GM18511 (cell line): ENCODE data around the gene ZNF438.
"Not testable (repeated sequence)": the region's sequence is repeated elsewhere in the genome, so short reads cannot be mapped to it uniquely, and the experiment has no call there.

Experiments used
- ATAC-seq: cut with Tn5 transposase; IDR thresholded peaks from one replicate; pipeline ENCODE4 v1.9.1; 2021; ENCODE audit warnings: mild to moderate bottlenecking, moderate library complexity; ENCODE audit not compliant: unreplicated experiment

Gene ZNF438

DNA sequence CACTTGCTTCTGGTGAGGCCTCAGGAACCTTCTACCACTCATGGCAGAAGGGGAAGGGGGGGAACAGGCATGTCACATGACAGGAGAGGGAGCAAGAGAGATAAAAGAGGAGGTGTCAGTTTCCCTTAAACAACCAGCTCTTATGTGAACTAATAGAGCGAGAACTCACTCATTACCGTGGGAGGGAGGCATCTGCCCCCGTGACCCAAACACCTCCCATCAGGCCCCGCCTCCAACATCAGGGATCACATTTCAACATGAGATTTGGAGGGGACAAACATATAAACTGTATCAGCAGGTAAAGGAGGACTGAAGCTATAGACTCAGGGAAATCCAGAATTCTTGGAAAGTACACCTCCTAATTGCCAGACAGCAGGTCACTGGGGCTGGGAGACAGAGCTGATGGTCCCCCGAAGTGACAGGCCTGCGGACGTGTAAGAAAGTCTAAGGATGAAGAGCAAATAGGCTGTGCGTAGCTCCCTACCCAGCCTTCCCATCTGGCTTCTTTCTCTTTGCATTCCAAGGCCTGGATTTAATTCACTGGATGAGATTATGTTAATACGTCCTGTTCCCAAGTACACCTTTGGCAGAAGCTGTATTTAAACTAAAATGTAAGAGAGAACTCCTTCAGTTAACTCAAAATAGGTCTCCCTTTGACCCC lies 215.4 kb downstream of the ZNF438 start:
- ATAC-seq = no peak

DNA sequence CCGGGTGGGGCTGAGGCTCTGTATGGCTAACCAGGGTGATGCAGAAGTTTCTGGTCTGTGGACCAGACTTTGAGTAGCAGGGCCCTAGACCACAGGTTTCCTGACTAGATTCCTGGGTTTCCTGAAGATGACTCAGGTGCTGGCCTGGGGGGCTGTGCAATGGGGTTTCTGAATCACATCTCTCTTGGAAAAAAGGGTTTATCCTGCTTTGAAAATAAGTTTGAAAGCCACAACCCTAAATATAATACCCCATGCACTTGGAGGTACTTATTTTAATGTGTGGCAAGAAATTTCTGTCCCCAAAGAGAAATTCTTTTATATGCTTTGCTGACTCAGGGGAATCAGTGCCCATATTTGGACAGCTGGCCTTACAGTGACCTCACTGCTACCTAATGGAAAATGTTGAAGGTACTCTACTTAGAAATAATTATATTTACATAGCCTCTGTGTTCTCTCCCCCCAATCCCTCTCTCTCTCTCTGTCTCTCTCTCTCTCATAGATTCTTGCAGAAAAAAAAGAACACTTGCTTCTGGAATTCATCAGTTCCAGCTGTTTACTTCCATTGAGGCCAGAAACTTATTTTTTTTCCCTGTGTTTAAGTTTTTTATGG lies 217.7 kb downstream of the ZNF438 start:
- ATAC-seq = no peak

DNA sequence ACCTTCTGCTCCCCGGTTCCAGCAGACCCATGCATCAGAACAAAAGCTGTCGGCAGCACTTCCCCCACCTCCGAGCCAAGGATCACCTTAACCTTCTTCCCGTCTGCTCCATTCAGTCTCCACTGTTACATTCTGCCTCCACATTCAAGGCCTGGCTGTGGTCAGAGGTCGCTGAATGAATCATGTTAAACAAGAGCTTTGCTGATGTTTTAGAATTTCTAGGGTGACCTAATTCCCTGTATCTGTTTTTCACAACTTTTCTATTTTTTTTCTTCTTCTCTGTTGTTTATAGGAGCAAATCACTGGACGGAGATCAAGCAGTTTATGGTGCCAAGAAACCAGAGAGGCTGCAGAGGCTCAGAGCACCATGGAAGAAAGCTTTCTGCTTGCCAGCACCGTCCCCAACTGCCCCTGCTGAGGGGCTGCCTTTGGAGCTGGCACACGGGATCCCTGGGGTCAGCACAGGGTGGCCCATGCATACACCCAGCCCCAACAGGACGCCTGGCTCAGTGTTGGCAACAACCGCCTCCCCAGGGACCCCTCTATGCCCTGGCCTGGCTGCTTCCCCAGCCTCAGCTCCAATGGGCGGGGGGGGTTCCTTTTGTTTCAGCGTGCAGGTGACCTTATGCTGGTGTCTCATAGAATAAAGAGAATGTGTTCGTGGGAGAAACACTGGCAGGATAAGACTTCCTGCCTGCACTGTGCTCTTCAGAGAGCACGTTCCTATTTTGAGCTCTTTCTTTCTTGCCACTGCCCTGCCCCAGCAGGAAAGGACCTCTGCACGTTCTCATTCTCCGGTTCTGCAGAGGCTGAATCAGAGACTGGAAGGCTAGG lies 219.4 kb downstream of the ZNF438 start:
- ATAC-seq = no peak

DNA sequence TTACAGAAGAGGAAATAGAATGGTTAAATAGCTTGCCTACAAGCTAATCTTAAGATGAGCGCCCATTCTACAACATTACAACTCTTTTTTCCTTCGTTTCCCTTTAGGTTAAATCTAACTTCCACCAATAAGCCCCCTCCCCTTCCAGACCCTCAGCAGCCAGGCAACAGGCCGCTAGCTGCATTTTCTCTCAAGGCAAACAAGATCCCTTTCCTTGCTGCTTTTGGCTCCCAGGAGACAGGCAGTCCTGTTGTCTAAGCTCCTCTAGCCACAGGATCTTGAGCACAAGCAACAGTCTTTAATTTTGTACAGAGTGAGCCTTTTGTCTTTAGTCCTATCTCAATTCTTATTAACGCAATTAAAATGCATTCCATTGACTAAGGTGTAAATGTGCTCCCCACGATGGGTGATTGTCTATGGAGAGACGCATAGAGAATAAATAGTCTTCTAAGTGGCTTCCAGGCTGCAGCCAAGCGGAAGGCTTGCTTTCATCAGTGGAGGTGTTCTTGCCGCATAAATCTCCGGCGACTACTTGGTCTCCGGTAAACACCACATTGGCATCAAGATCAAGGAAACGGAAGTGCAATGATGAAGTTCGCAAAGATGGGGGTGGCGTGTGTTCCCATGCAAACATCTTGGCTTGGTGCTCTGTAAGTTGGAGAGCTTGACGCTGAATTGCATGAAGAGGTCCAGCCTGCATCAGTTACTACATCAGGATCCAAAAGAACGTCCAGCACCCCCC lies 220.2 kb downstream of the ZNF438 start:
- ATAC-seq = no peak

DNA sequence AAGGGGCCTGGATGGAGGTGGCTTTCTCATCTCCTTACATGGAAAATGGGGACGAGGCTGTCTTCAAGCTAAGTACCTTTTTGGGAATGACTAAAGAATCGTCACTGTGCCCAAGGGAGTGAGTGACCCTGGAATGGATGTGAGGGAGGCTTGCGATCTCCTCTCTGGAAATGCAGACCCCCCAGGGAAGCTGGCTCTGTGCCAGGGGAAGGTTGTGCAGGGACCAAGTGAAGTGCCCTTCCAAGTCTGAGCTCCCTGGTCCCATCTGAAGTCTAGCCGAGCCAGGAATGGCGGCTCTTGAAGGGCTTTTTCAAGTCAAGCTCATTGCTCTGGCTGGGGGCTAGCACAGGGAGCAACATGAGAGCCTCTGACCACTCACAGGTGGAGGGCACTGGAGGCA lies 221.2 kb downstream of the ZNF438 start:
- no peak for ATAC-seq

DNA sequence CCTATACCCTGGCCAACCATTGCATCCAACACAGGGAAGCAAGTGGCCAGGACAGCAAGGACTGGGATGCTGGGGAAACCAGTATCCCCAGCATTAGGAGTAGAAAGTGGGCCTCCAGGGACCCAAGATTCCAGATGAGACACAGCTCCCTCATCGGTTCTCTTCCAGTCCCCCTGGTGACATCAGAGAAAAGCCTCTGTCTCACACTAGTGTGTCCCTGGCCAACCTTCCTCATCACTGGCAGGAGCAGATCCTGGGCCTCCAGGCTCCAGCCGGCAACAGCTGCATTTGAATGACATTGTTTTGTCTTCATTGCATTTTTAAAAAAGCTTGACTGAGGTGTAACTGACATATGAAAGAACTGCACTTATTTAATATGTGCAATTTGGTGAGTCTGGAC lies 224.8 kb downstream of the ZNF438 start:
- ATAC-seq = no peak

DNA sequence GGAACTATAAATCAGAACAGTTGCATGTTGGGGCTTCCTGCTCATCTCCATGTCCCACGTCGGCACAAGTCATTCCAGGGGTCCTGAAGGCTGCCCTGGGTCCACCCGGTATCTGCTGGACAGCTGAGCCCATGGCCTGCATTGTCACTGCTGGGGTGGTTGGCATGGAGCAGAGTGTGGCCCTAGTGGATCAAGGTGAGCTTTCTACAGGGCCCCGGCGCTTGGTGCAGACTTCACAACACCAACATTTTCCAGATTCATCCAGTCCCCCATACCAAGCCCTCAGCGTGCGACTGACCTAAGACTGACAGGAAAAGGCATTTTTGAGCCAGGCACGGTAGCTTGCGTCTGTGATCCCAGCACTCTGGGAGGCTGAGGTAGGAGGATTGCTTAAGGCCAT lies 226.6 kb downstream of the ZNF438 start:
- ATAC-seq = no peak

DNA sequence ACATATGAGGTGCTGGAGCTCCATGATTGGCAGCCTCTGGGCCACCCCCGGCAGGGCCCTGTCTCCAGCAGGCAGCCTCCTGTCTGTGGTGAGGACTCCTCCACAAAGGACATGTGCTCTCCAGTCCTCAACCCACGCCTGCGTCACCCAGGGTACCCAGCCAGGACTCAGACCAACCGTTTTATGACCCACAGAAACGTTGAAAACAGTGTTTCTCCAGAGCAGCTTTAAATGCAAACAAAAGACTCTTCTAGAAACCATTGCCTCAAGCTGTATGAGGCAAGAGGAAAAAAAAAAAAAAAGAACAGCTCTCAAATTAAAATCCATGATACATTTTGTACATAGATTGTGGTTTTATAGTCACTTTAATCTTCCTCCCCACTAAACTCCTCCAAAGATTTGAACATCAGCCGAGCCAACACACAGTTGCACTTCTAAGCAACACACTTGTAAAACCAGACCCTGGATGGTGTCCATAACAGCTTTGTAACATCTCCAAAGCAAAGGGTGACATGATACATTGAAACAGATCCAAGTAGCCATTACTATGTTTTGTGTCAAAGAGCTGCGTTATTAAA lies 227.1 kb downstream of the ZNF438 start:
- no peak for ATAC-seq

DNA sequence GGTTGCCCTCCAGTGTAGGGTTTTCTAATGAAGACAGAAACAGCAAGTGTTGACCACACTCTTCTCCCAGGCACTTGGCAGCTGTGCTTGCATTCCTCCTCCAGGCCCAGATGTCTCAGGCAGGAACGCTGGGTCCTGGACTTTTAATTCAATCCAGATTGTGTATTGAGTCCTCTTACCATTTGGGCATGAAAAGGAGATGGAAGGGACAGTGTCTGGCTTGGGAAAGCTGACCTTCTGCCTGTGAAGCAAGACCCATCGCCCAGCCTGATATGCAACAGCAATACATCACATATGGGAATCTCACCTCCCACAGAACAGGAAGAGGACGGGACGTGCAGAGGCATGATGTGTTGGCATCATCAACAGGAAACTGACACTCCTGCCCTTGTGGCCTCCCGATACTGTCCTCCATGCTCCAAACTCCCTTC lies 227.8 kb downstream of the ZNF438 start:
- no peak for ATAC-seq

DNA sequence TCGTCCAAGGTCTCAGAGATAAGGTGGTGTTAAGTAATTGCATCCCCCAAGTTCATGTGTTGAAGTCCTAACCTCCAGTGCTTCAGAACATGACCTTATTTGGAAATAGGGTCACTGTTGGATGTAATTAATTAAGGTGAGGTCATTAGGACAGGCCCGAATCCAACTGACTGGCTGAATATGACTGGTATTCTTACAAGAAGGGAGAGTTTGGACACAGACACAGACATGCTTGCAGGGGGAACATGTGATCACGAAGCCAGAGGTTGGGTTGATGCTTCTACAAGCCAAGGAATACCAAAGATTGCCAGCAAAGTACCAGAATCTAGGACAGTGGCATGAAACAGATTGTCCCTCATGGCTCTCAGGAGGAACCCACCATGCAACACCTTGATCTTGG lies 228.6 kb downstream of the ZNF438 start:
- no peak for ATAC-seq

DNA sequence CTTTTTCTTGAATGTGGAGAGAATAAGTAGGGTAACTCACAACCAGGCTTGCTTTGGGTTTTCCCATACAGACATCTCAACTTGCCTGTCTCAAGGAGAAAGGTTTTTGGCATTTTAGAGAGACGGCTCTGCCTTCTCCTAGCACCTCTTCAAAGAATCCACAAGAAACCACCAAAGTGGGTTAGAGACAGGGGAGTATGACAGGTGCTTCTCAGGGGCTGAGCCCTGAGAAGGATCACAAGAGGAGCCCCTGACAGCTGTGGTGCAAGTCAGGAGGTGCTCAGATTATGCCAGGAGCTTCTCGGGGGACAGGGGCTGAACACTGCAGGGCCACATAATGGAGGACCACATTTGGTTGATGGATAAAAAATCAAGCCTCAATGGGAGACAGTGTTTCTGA lies 231.3 kb downstream of the ZNF438 start:
- no peak for ATAC-seq

DNA sequence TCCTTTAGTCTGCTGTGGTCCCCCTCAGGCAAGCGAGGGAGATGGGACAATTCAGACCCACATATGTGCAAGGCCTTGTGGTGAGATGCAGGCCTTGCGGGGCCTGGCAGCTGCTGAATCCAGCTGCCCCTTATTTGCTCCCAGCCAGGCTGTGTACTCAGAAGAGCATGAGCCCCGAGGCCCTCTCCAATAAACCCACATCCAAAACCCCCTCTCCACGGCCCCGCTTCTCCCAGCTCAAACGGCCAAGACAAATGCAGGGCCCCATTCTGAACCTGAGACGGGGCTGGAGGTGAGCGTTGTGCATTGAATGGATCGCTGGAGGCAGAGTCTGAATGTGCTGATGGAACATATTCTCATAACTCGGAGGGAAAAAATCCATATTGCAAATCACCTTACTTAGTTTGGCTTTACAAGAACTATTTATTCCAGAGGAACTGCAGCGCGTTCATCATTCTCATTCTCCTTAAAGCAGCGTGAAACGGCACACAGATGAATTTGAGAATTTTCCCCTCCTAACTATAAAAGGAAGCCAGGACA lies 232.9 kb downstream of the ZNF438 start:
- ATAC-seq = no peak

DNA sequence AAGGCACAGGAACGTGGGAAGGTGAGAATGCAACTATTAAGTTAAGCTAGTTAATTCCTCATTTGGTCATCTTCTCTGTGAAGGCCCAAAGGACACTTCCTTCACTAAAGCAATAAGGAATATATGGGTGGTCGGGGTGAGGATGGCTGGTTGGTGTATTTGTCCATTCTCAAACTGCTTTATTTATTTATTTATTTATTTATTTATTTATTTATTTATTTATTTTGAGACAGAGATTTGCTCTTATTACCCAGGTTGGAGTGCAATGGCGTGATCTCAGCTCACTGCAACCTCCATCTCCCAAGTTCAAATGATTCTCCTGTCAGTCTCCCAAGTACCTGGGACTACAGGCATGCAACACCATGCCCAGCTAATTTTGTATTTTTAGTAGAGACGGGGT lies 236.6 kb downstream of the ZNF438 start:
- ATAC-seq = not testable (repeated sequence)
